Astrocyte (in vitro differentiated cells and primary cell): ENCODE measurements around the gene PLN. TPM values are rescaled to one million over a fixed set of nuclear protein-coding genes. Genes with fewer than 3 reads are reported as not detected.

Experiments used
- DNase-seq: peaks from one replicate; pipeline ENCODE4 v3.0.0-alpha.2; 2010; ENCODE audit warnings: low read depth
- FAIRE-seq: peaks from 2 replicates; lab custom pipeline; 2011; peaks lifted over from hg19 to GRCh38; lab: Jason Lieb, UNC
- H2AFZ ChIP-seq: 2 replicates; pipeline ENCODE4 v1.6.0; 2012; ENCODE audit warnings: low read depth, low read length, inconsistent platforms
- H3K27ac ChIP-seq: 2 replicates; pipeline ENCODE4 v1.5.1; 2011; ENCODE audit warnings: low read depth, low read length, inconsistent platforms
- H3K27me3 ChIP-seq: 2 replicates; pipeline ENCODE4 v1.6.0; 2011; ENCODE audit warnings: low read length, inconsistent platforms; ENCODE audit not compliant: insufficient read depth
- H3K36me3 ChIP-seq: 2 replicates; pipeline ENCODE4 v1.5.1; 2011; ENCODE audit warnings: low read length, inconsistent platforms; ENCODE audit not compliant: insufficient read depth
- H3K4me1 ChIP-seq: 2 replicates; pipeline ENCODE4 v1.5.1; 2011; ENCODE audit warnings: low read length, inconsistent platforms; ENCODE audit not compliant: insufficient read depth
- H3K4me2 ChIP-seq: 2 replicates; pipeline ENCODE4 v1.6.0; 2012; ENCODE audit warnings: low read length, inconsistent platforms
- H3K4me3 ChIP-seq: 2 replicates; pipeline ENCODE4 v1.5.1; 2011; ENCODE audit warnings: low read depth, mild to moderate bottlenecking, low read length, inconsistent platforms; ENCODE audit not compliant: insufficient read depth
- H3K79me2 ChIP-seq: 2 replicates; pipeline ENCODE4 v1.6.0; 2012; ENCODE audit warnings: mild to moderate bottlenecking, low read length, inconsistent platforms; ENCODE audit not compliant: insufficient read depth
- H3K9ac ChIP-seq: 2 replicates; pipeline ENCODE4 v1.6.0; 2012; ENCODE audit warnings: mild to moderate bottlenecking, low read length, inconsistent platforms
- H3K9me3 ChIP-seq: 2 replicates; pipeline ENCODE4 v1.5.1; 2012; ENCODE audit warnings: low read depth, mild to moderate bottlenecking, low read length, inconsistent platforms; ENCODE audit not compliant: insufficient read depth
- H4K20me1 ChIP-seq: 2 replicates; pipeline ENCODE4 v1.6.0; 2012; ENCODE audit warnings: low read length, inconsistent platforms; ENCODE audit not compliant: insufficient read depth
- H3K27ac Mint-ChIP-seq: one replicate; pipeline ENCODE4 v1.8.0; 2021; ENCODE audit warnings: mild to moderate bottlenecking, mixed read lengths; ENCODE audit not compliant: unreplicated experiment
- H3K27me3 Mint-ChIP-seq: one replicate; pipeline ENCODE4 v1.8.0; 2021; ENCODE audit warnings: low read depth, mixed read lengths; ENCODE audit not compliant: unreplicated experiment
- H3K36me3 Mint-ChIP-seq: one replicate; pipeline ENCODE4 v1.8.0; 2021; ENCODE audit warnings: low read depth, mixed read lengths; ENCODE audit not compliant: unreplicated experiment
- H3K4me1 Mint-ChIP-seq: one replicate; pipeline ENCODE4 v1.8.0; 2021; ENCODE audit warnings: low read depth, mixed read lengths; ENCODE audit not compliant: unreplicated experiment
- H3K4me3 Mint-ChIP-seq: one replicate; pipeline ENCODE4 v1.8.0; 2021; ENCODE audit warnings: mild to moderate bottlenecking, moderate library complexity, mixed read lengths; ENCODE audit not compliant: unreplicated experiment
- H3K9me3 Mint-ChIP-seq: one replicate; pipeline ENCODE4 v1.8.0; 2021; ENCODE audit warnings: mild to moderate bottlenecking, mixed read lengths; ENCODE audit not compliant: unreplicated experiment
- CTCF ChIP-seq: IDR thresholded peaks from 2 replicates; pipeline ENCODE4 v1.5.1; 2011; ENCODE audit warnings: low read depth, mild to moderate bottlenecking, inconsistent platforms, low read length, moderate library complexity; ENCODE audit not compliant: insufficient read depth
- EZH2 ChIP-seq: IDR thresholded peaks from 2 replicates; pipeline ENCODE4 v1.6.1; 2012; ENCODE audit warnings: mild to moderate bottlenecking, low read length, inconsistent platforms; ENCODE audit not compliant: insufficient read depth
- total RNA-seq: library from RNA; stranded (reverse); gene quantifications from 2 replicates; pipeline ENCODE4 v1.2.1, GENCODE V29; 2021

The PLN gene
- total RNA-seq, 1 donor from 2014 or later: not detected

- no peak for TF ChIP-seq CTCF
- TF ChIP-seq EZH2: no peak
- Mint-ChIP-seq H3K9me3 (no peaks in the 10 kb centered on the region), H3K27me3 (no peaks in the 10 kb centered on the region), H3K4me1 (peaks cover 3% of the 10 kb centered on the region), H3K4me3 (no peak overlapping the region), H3K27ac (no peak overlapping the region), H3K36me3 (peaks cover 2% of the 10 kb centered on the region)
- Histone ChIP-seq H4K20me1 (peaks cover 90% of the 10 kb centered on the region), H2AFZ (no peak overlapping the region), H3K9me3 (no peaks in the 10 kb centered on the region), H3K4me3 (no peak overlapping the region), H3K9ac (no peak overlapping the region), H3K4me1 (peaks cover 2% of the 10 kb centered on the region), H3K27me3 (no peaks in the 10 kb centered on the region), H3K27ac (no peak overlapping the region), H3K36me3 (no peaks in the 10 kb centered on the region), H3K4me2 (no peak overlapping the region), H3K79me2 (peaks cover 87% of the 10 kb centered on the region)
- no peak for DNase-seq
- no peak for FAIRE-seq
Observed at GRCh38 chr6:118586746-118587485, 38.8 kb downstream of the PLN start.

- DNase-seq: no peak
- Mint-ChIP-seq H3K9me3 (no peaks in the 10 kb centered on the region), H3K4me1 (no peaks in the 10 kb centered on the region), H3K36me3 (peaks cover 2% of the 10 kb centered on the region), H3K27ac (no peak overlapping the region), H3K4me3 (no peak overlapping the region), H3K27me3 (no peaks in the 10 kb centered on the region)
- H4K20me1 ChIP-seq: peaks cover 78% of the 10 kb centered on the region
- no peaks in the 10 kb centered on the region for H3K9me3 ChIP-seq
- TF ChIP-seq CTCF: no peak
- TF ChIP-seq EZH2: no peak
- no peak overlapping the region for H3K27ac ChIP-seq
- peaks cover 89% of the 10 kb centered on the region for H3K79me2 ChIP-seq
- H3K4me2 ChIP-seq: no peak overlapping the region
- no peaks in the 10 kb centered on the region for H3K36me3 ChIP-seq
- H3K4me1 ChIP-seq: no peaks in the 10 kb centered on the region
- no peak overlapping the region for H2AFZ ChIP-seq
- H3K27me3 ChIP-seq: no peaks in the 10 kb centered on the region
- no peak for FAIRE-seq
- H3K4me3 ChIP-seq: no peak overlapping the region
- no peak overlapping the region for H3K9ac ChIP-seq
Observed at GRCh38 chr6:118588626-118589025, 40.5 kb downstream of the PLN start.

GRCh38 chr6:118589186-118589585 is 41.1 kb downstream of the PLN start:
- Histone ChIP-seq H3K4me1 (no peaks in the 10 kb centered on the region), H4K20me1 (peaks cover 78% of the 10 kb centered on the region), H3K79me2 (peaks cover 89% of the 10 kb centered on the region), H3K4me2 (no peak overlapping the region), H3K4me3 (no peak overlapping the region), H3K9ac (no peak overlapping the region), H3K36me3 (no peaks in the 10 kb centered on the region), H3K27me3 (no peaks in the 10 kb centered on the region), H3K9me3 (no peaks in the 10 kb centered on the region), H2AFZ (no peak overlapping the region), H3K27ac (no peak overlapping the region)
- no peak overlapping the region for H3K4me3 Mint-ChIP-seq
- H3K27me3 Mint-ChIP-seq: no peaks in the 10 kb centered on the region
- TF ChIP-seq EZH2 (no peak), CTCF (no peak)
- no peak overlapping the region for H3K27ac Mint-ChIP-seq
- DNase-seq: no peak
- H3K9me3 Mint-ChIP-seq: no peaks in the 10 kb centered on the region
- no peak for FAIRE-seq
- H3K36me3 Mint-ChIP-seq: peaks cover 4% of the 10 kb centered on the region
- no peaks in the 10 kb centered on the region for H3K4me1 Mint-ChIP-seq
